K562 (cell line): ENCODE results near the gene RSF1. TPM values are rescaled to one million over a fixed set of nuclear protein-coding genes. Genes with fewer than 3 reads are reported as not detected.

Experiments used
- ATAC-seq: fragments of 200-7000 bp; cut with Tn5 transposase; 3 replicates; pipeline ENCODE4 v1.9.1; 2020; ENCODE audit warnings: moderate library complexity
- BruUV-seq: library from RNA; stranded (reverse); fragments of 400-500 nt; replicated peaks from 2 replicates; lab custom pipeline; 2021; lab: Mats Ljungman, UMichigan
- CTCF ChIA-PET: fragments of 300-600 bp; formaldehyde crosslinking; extraction: SDS; loops from one replicate; lab custom pipeline; 2021; ENCODE audit warnings: low intra/inter-chr PET ratio; lab: Yijun Ruan, JAX
- POLR2A ChIA-PET: fragments of 300-600, 350-650 bp; sonication (Branson Sonifier 250); formaldehyde crosslinking; extraction: SDS; loops from one replicate; lab custom pipeline; 2021; ENCODE audit warnings: antibody characterized with exemption, inconsistent platforms; lab: Yijun Ruan, JAX
- DNase-seq, 4 experiments: peaks; one replicate each; pipeline versions ENCODE4 v3.0.0 to v3.0.0-alpha.2; 2011 to 2018; ENCODE audit warnings: low spot score in 3 of 4, mixed read lengths in 3 of 4; ENCODE audit errors: extremely low read depth in 1 of 4
- FAIRE-seq: peaks from 2 replicates; lab custom pipeline; 2011; peaks lifted over from hg19 to GRCh38; lab: Jason Lieb, UNC
- H2AFZ ChIP-seq: 2 replicates; pipeline ENCODE4 v1.6.0; 2011; ENCODE audit warnings: low read depth, low read length, control low read depth, inconsistent platforms
- H3K27ac ChIP-seq: fragments of 200-600 bp; 3 replicates; pipeline ENCODE4 v1.8.0; 2011; ENCODE audit warnings: low read depth, mild to moderate bottlenecking, control low read depth, inconsistent platforms, low read length, moderate library complexity, mixed read lengths; ENCODE audit errors: extremely low read depth
- H3K27me3 ChIP-seq, 2 experiments: fragments of 300-600 bp in 1 of 2; 2 replicates in 1 of 2; 3 replicates in 1 of 2; pipeline versions ENCODE4 v1.6.0 to v1.8.0; 2011; ENCODE audit warnings: inconsistent platforms in 2 of 2, low read length in 2 of 2, mild to moderate bottlenecking in 1 of 2, mixed read lengths in 1 of 2, moderate library complexity in 1 of 2; ENCODE audit not compliant: control insufficient read depth in 2 of 2, insufficient read depth in 2 of 2
- H3K36me3 ChIP-seq: fragments of 300-600 bp; 3 replicates; pipeline ENCODE4 v1.8.0; 2011; ENCODE audit warnings: mild to moderate bottlenecking, low read length, inconsistent platforms; ENCODE audit not compliant: control insufficient read depth, insufficient read depth
- H3K4me1 ChIP-seq, 2 experiments: fragments of 200-600 bp in 1 of 2; replicated peaks in 1 of 2; 2 replicates in 1 of 2; 3 replicates in 1 of 2; pipeline versions ENCODE4 v1.5.1 to v1.8.0; 2011; ENCODE audit warnings: inconsistent platforms in 2 of 2, low read length in 2 of 2, mild to moderate bottlenecking in 1 of 2, mixed read lengths in 1 of 2, moderate library complexity in 1 of 2; ENCODE audit not compliant: control insufficient read depth in 2 of 2, insufficient read depth in 2 of 2
- H3K4me2 ChIP-seq: 2 replicates; pipeline ENCODE4 v1.6.1; 2011; ENCODE audit warnings: low read length, control low read depth, inconsistent platforms, mixed read lengths; ENCODE audit not compliant: insufficient read depth
- H3K4me3 ChIP-seq: fragments of 200-600 bp; sonication (generic), shearing (Covaris generic); 2 replicates; pipeline ENCODE4 v1.5.1; 2016; ENCODE audit warnings: control low read depth, inconsistent platforms
- H3K79me2 ChIP-seq: fragments of 200-600 bp; 3 replicates; pipeline ENCODE4 v1.8.0; 2011; ENCODE audit warnings: low read length, inconsistent platforms; ENCODE audit not compliant: control insufficient read depth, insufficient read depth
- H3K9ac ChIP-seq, 2 experiments: 2 replicates each; pipeline versions ENCODE4 v1.6.0 to v1.6.1; 2011; ENCODE audit warnings: low read depth in 2 of 2, low read length in 2 of 2, control low read depth in 1 of 2, inconsistent platforms in 1 of 2, mild to moderate bottlenecking in 1 of 2, mixed read lengths in 1 of 2; ENCODE audit not compliant: insufficient read depth in 1 of 2
- H3K9me1 ChIP-seq: one replicate; pipeline ENCODE4 v1.6.0; 2011; ENCODE audit warnings: inconsistent platforms, mild to moderate bottlenecking, low read length, moderate library complexity; ENCODE audit not compliant: control insufficient read depth, insufficient read depth
- H3K9me3 ChIP-seq: replicated peaks from 2 replicates; pipeline ENCODE4 v1.5.1; 2011; ENCODE audit warnings: low read depth, low read length, inconsistent platforms; ENCODE audit not compliant: control insufficient read depth, insufficient read depth
- H4K20me1 ChIP-seq: replicated peaks from 2 replicates; pipeline ENCODE4 v1.6.1; 2011; ENCODE audit warnings: low read length, inconsistent platforms, mixed read lengths; ENCODE audit not compliant: control insufficient read depth, insufficient read depth
- CBX3 ChIP-seq, 2 experiments: IDR thresholded peaks; 1 replicate in 1 of 2; 2 replicates in 1 of 2; pipeline ENCODE4 v1.6.1; 2012; ENCODE audit warnings: inconsistent platforms in 2 of 2, low read length in 2 of 2, borderline replicate concordance in 1 of 2, control low read depth in 1 of 2
- EHMT2 ChIP-seq: fragments of 450-650 bp; IDR thresholded peaks from 2 replicates; pipeline ENCODE4 v1.6.1; 2018; ENCODE audit warnings: antibody characterized with exemption
- MAFK ChIP-seq: IDR thresholded peaks from 2 replicates; pipeline ENCODE4 v1.6.1; 2011; ENCODE audit warnings: low read length, improper control_type of control experiment
- MCM3 ChIP-seq: fragments of 450-650 bp; IDR thresholded peaks from 2 replicates; pipeline ENCODE4 v1.6.1; 2016
- NFIX ChIP-seq: fragments of 250-450 bp; sonication (Bioruptor Pico); IDR thresholded peaks from 2 replicates; pipeline ENCODE4 v1.4.0; 2020; ENCODE audit warnings: low read depth, mild to moderate bottlenecking, moderate library complexity
- SAP30 ChIP-seq: fragments of 200-600 bp; sonication (generic); IDR thresholded peaks from 2 replicates; pipeline ENCODE4 v1.6.1; 2012; ENCODE audit warnings: borderline replicate concordance, low read depth, mild to moderate bottlenecking, moderate library complexity, low read length, control low read depth, inconsistent platforms; ENCODE audit not compliant: insufficient read depth, poor library complexity, severe bottlenecking
- ZC3H4 ChIP-seq: sonication (generic); formaldehyde crosslinking; IDR thresholded peaks from 2 replicates; pipeline ENCODE4 v1.9.0; 2021; ENCODE audit warnings: missing genetic modification reagents, borderline replicate concordance
- WGBS: fragments of 100-300 bp; shearing (Covaris generic); methylation state at CpG from one replicate; pipeline ENCODE4 v1.1.6; 2016; ENCODE audit warnings: low coverage, mixed read lengths; ENCODE audit not compliant: insufficient coverage; ENCODE audit errors: missing lambda C conversion rate; 5-methylcytosine and 5-hydroxymethylcytosine counted together
- in situ Hi-C: fragments of 300-500 bp; cut with MboI; formaldehyde crosslinking; loops from 4 replicates; pipeline ENCODE4 v1.15.0; 2018; ENCODE audit warnings: inconsistent platforms, mixed read lengths
- intact Hi-C: fragments of 100-400 bp; cut with micrococcal nuclease; formaldehyde crosslinking; loops from 2 replicates; pipeline ENCODE4 v1.14.2; 2022
- polyA plus RNA-seq, 8 experiments: library from polyadenylated mRNA; depleted of rRNA in 4 of 8; stranded (reverse) in 5 of 8; unstranded in 3 of 8; fragments of >200 nt; fragmentation: Nextera tagmentation in 2 of 8; fragmentation: Illumina TruSeq in 1 of 8; extraction: Ambion mirVana in 2 of 8; extraction: Trizol in 1 of 8; gene quantifications; 2 replicates each; pipeline versions ENCODE4 v1.2.1 to v1.2.3, GENCODE V29; 2011 to 2014; ENCODE audit warnings: inconsistent platforms in 1 of 8, missing spikeins in 1 of 8
- total RNA-seq, 7 experiments: library from RNA; depleted of rRNA in 6 of 7; stranded (reverse); fragments of >200 nt in 6 of 7; fragmentation: Illumina TruSeq in 2 of 7; extraction: Trizol in 2 of 7; gene quantifications; 2 replicates each; pipeline versions ENCODE4 v1.2.1 to v1.2.3, GENCODE V29; 2011 to 2021; ENCODE audit warnings: low replicate concordance in 1 of 7
- TF ChIP-seq, protein P1 (sequence below): fragments of 450-650 bp; IDR thresholded peaks from 2 replicates; pipeline ENCODE4 v1.6.1; 2017; ENCODE audit warnings: mild to moderate bottlenecking, moderate library complexity
- TF ChIP-seq, protein P2 (sequence below): sonication (generic); formaldehyde crosslinking; IDR thresholded peaks from 2 replicates; pipeline ENCODE4 v1.8.0; 2022; ENCODE audit warnings: missing genetic modification reagents, mild to moderate bottlenecking, moderate library complexity, borderline replicate concordance

The RSF1 gene
- total and polyA plus RNA-seq, 9 of the 15 experiments (the other 6 are each of a cell fraction or from before 2014, with no cell fraction given) = 9.7 to 63.6 (median 42.8) TPM

DNA sequence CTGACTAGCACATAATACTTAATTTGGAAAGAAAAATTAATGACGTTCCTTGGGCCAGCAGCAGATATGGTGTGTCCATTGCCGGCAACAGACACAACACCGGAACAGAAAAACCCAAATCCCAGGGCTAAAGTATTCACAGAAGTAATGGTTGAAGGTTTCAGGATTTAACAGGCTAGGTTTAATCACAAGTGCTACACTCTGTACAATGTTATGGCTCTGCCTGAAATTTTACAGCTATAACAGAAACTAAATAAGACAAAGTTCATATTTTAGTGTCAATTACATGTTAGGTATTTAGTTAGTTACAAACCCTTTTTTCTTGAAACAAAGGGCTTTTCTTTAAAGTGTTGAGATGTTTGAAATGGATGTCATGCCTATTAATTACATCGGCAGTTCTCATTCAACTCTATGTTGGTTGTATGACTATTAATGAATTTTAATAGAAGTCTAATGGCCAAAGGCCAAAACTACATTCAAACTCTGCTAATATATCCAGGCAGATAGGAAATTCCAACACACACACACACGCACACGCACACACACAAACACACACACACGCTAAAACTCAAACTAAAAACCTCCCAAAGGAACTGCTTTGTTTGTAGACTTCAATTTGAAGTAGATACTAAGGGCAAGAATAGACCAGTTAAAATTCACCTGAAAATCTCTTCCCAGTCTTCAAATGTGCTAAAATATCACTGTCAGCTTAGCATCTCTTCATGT is 155.1 kb downstream of the RSF1 start (continued):
- TF ChIP-seq SAP30 = no peak

DNA sequence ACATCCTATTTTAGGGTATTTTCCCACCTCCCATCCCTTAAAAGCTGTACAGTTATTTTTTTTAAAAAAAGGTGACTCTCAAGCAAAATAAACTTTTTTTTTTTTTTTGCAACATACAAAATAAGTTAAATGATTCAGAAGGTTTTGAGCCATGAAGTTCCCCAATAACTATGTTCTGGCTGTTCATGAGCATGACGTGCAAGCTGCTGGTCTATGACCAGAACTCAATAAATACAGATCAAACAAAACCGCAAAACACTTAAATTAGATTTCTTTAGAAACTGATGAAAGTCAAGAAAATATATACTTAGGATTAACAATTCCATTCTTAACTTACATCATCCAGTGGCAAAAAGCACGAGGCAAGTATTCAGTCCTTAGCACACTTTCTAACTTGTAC is 158.9 kb downstream of the RSF1 start:
- intact Hi-C loops (no loop called here), in situ Hi-C loops (no loop called here)
- FAIRE-seq (no peak), ATAC-seq (no peak), DNase-seq (no peak)
- H4K20me1 ChIP-seq = no peaks in the 10 kb centered on the region
- peaks cover 3 to 8% of the 10 kb centered on the region in 2 experiments; a peak in 2 of 5 replicates for H3K4me1 ChIP-seq
- BruUV-seq = no TSS peak
- H3K36me3 ChIP-seq = peaks cover 15% of the 10 kb centered on the region; the same call in 1 of the 3 replicates
- H3K27ac ChIP-seq = no peak overlapping the region
- H3K9me3 ChIP-seq = no peaks in the 10 kb centered on the region
- CTCF ChIA-PET = no interaction called here
- WGBS = 59% methylated on average over 3 of the region's 3 CpGs
- no peak overlapping the region for H3K4me2 ChIP-seq
- H3K27me3 ChIP-seq = no peaks in the 10 kb centered on the region
- H3K9me1 ChIP-seq = no peaks in the 10 kb centered on the region
- no peaks in the 10 kb centered on the region for H3K79me2 ChIP-seq
- POLR2A ChIA-PET = interaction anchor here (0.7 kb wide), 1 partner anchor 45 kb away, joined by 3 read pairs; no protein-coding TSS in a partner anchor
- H2AFZ ChIP-seq = no peak overlapping the region
- no peak overlapping the region for H3K4me3 ChIP-seq
- no peak for TF ChIP-seq NFIX (CRISPR knock-in tag)
- TF ChIP-seq CBX3 (IDR thresholded peaks at IDR 0.05; ENCODE audit: borderline replicate concordance in 1 of 2, low read length in 2 of 2) = no peak
- TF ChIP-seq EHMT2 = no peak
- TF ChIP-seq MAFK = no peak
- TF ChIP-seq, protein P1, sequence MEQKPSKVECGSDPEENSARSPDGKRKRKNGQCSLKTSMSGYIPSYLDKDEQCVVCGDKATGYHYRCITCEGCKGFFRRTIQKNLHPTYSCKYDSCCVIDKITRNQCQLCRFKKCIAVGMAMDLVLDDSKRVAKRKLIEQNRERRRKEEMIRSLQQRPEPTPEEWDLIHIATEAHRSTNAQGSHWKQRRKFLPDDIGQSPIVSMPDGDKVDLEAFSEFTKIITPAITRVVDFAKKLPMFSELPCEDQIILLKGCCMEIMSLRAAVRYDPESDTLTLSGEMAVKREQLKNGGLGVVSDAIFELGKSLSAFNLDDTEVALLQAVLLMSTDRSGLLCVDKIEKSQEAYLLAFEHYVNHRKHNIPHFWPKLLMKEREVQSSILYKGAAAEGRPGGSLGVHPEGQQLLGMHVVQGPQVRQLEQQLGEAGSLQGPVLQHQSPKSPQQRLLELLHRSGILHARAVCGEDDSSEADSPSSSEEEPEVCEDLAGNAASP = no peak
- TF ChIP-seq, protein P2, sequence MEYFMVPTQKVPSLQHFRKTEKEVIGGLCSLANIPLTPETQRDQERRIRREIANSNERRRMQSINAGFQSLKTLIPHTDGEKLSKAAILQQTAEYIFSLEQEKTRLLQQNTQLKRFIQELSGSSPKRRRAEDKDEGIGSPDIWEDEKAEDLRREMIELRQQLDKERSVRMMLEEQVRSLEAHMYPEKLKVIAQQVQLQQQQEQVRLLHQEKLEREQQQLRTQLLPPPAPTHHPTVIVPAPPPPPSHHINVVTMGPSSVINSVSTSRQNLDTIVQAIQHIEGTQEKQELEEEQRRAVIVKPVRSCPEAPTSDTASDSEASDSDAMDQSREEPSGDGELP (CRISPR knock-in tag) = no peak
- no peak for TF ChIP-seq ZC3H4 (CRISPR knock-in tag)
- no peak for TF ChIP-seq MCM3
- no peak overlapping the region for H3K9ac ChIP-seq
